Left cardiac atrium (tissue), 4 donors: ENCODE data around the gene CCR1. TPM values are rescaled to one million over a fixed set of nuclear protein-coding genes. Genes with fewer than 3 reads are reported as not detected.
"Not testable (repeated sequence)": the region's sequence is repeated elsewhere in the genome, so short reads cannot be mapped to it uniquely, and the experiment has no call there.

Experiments
- ATAC-seq, 2 donors: fragments of 200-7000 bp; cut with Tn5 transposase; one replicate each; pipeline ENCODE4 v1.9.1; 2020; ENCODE audit warnings: mild to moderate bottlenecking in 2 of 2, moderate library complexity in 2 of 2
- DNase-seq: peaks from one replicate; pipeline ENCODE4 v3.0.0-alpha.2; 2020
- intact Hi-C, 2 donors: fragments of 100-400 bp; cut with DNase I; formaldehyde crosslinking; loops; one replicate each; pipeline versions ENCODE4 v1.14.1 to v1.15.1; 2022 to 2023
- total RNA-seq, 2 donors: library from RNA; stranded (reverse); fragmentation: NEBNext Ultra II Directional; extraction: Animal tissue kit (Norgen Biotek cat#: 25700); gene quantifications; one replicate each; pipeline ENCODE4 v1.2.1, GENCODE V29; 2021
- donor health status: DM: no; HTN: yes; CAD: no.
- donor health status: DM: no; HTN: yes; CAD: no; lungs with severe emphysema.
- donor health status: DM: yes; HTN: yes; CAD: no.
- donor health status: Dilated cardiomyopathy.

Gene CCR1
- total RNA-seq, 2 donors from 2014 or later = 9.2 to 11.0 TPM

GRCh38 chr3:46187341-46187700 lies 20.8 kb downstream of the CCR1 start:
- DNase-seq (no peak), ATAC-seq (no peak)
- intact Hi-C loops = no loop called here

GRCh38 chr3:46186471-46187340 lies 21.4 kb downstream of the CCR1 start:
- DNase-seq (no peak), ATAC-seq (no peak)
- intact Hi-C loops = no loop called here

- DNase-seq (no peak), ATAC-seq (no peak)
- intact Hi-C loops = no loop called here
Measured at GRCh38 chr3:46184469-46184868, 23.6 kb downstream of the CCR1 start.

- DNase-seq (no peak), ATAC-seq (peak in 1 of 2 donors; percentile 65)
- intact Hi-C loops = no loop called here
Measured at GRCh38 chr3:46183330-46183729, 24.8 kb downstream of the CCR1 start.

- no peak for ATAC-seq
- intact Hi-C loops = no loop called here
- DNase-seq = no peak
Measured at GRCh38 chr3:46168583-46169345, 39.3 kb downstream of the CCR1 start.

- no peak for ATAC-seq
- intact Hi-C loops = no loop called here
- no peak for DNase-seq
Measured at GRCh38 chr3:46163556-46164041, 44.5 kb downstream of the CCR1 start.

GRCh38 chr3:46162975-46163555 lies 45.0 kb downstream of the CCR1 start:
- DNase-seq = no peak
- ATAC-seq = no peak
- intact Hi-C loops = no loop called here

- ATAC-seq, DNase-seq, intact Hi-C loops: not testable (repeated sequence)
Measured at GRCh38 chr3:46157685-46158084, 50.4 kb downstream of the CCR1 start.

- intact Hi-C loops = no loop called here
- no peak for DNase-seq
- ATAC-seq = peak in 1 of 2 donors; percentile 47
Measured at GRCh38 chr3:46154311-46154710, 53.8 kb downstream of the CCR1 start.

Other genes with a start within 250 kb of the CCR1 start
- gene FYCO1, start 212.5 kb downstream of the CCR1 start, total RNA-seq = 10 to 100 TPM; 64.4 to 91.9 TPM
- under 1 TPM; 0.08 to 0.09 TPM for gene XCR1, start 180.8 kb downstream of the CCR1 start, total RNA-seq
- not detected for gene CCR3, start 34.1 kb upstream of the CCR1 start, total RNA-seq
- gene CCR2, start 145.8 kb upstream of the CCR1 start, total RNA-seq = 1 to 10 TPM; 1.9 to 3.9 TPM
- gene CCR5, start 162.6 kb upstream of the CCR1 start, total RNA-seq = 1 to 10 TPM; 1.4 to 2.2 TPM
- 1 to 10 TPM; 2.1 to 3.1 TPM for gene CCRL2, start 198.9 kb upstream of the CCR1 start, total RNA-seq